HCT116 (cell line): ENCODE results near the gene RGS9BP.

Experiments
- CEBPB ChIP-seq: IDR thresholded peaks from 2 replicates; pipeline ENCODE4 v1.6.1; 2012; ENCODE audit warnings: low read depth
- EGR1 ChIP-seq: IDR thresholded peaks from 2 replicates; pipeline ENCODE4 v1.6.1; 2012; ENCODE audit warnings: low read depth
- EZH2 ChIP-seq: fragments of 200-600 bp; sonication (generic); IDR thresholded peaks from 2 replicates; pipeline ENCODE4 v1.6.1; 2017; ENCODE audit warnings: antibody characterized with exemption, mixed run types
- EZH2phosphoT487 ChIP-seq: fragments of 200-600 bp; IDR thresholded peaks from 2 replicates; pipeline ENCODE4 v1.6.1; 2018; ENCODE audit warnings: antibody characterized with exemption, borderline replicate concordance
- JUND ChIP-seq: IDR thresholded peaks from 2 replicates; pipeline ENCODE4 v1.6.1; 2012
- POLR2A ChIP-seq: IDR thresholded peaks from 2 replicates; pipeline ENCODE4 v1.7.0; 2011; ENCODE audit warnings: borderline replicate concordance; ENCODE audit not compliant: insufficient read depth, insufficient read length; ENCODE audit errors: extremely low read depth
- POLR2AphosphoS5 ChIP-seq: IDR thresholded peaks from 2 replicates; pipeline ENCODE4 v1.6.1; 2011; ENCODE audit warnings: mild to moderate bottlenecking, low read depth, low read length, moderate library complexity
- SIN3A ChIP-seq: IDR thresholded peaks from 2 replicates; pipeline ENCODE4 v1.6.1; 2012; ENCODE audit warnings: low read depth
- TCF7L2 ChIP-seq: IDR thresholded peaks from 2 replicates; pipeline ENCODE4 v1.7.0; 2011; ENCODE audit warnings: borderline replicate concordance, inconsistent platforms; ENCODE audit not compliant: insufficient read depth, insufficient read length; ENCODE audit errors: extremely low read depth
- YY1 ChIP-seq: IDR thresholded peaks from 2 replicates; pipeline ENCODE4 v1.6.1; 2011; ENCODE audit warnings: low read length, low read depth, moderate library complexity, mild to moderate bottlenecking; ENCODE audit not compliant: insufficient replicate concordance; ENCODE audit errors: extremely low read depth
- TF ChIP-seq, protein P1 (sequence below), 3 experiments: fragments of 200-600 bp in 1 of 3; sonication (generic) in 1 of 3; IDR thresholded peaks in 2 of 3; conservative IDR thresholded peaks in 1 of 3; 2 replicates each; pipeline ENCODE4 v1.5.1; 2012 to 2017; ENCODE audit warnings: low read depth in 2 of 3, low read length in 2 of 3, antibody characterized with exemption in 1 of 3, borderline replicate concordance in 1 of 3, control low read depth in 1 of 3, mild to moderate bottlenecking in 1 of 3, mixed read lengths in 1 of 3, mixed run types in 1 of 3, moderate library complexity in 1 of 3; ENCODE audit not compliant: insufficient read depth in 1 of 3
- TF ChIP-seq, protein P2 (sequence below): IDR thresholded peaks from 2 replicates; pipeline ENCODE4 v1.6.1; 2012; ENCODE audit warnings: low read depth

GRCh38 chr19:32638625-32639024 lies 37.0 kb upstream of the RGS9BP start:
- TF ChIP-seq, protein P1, sequence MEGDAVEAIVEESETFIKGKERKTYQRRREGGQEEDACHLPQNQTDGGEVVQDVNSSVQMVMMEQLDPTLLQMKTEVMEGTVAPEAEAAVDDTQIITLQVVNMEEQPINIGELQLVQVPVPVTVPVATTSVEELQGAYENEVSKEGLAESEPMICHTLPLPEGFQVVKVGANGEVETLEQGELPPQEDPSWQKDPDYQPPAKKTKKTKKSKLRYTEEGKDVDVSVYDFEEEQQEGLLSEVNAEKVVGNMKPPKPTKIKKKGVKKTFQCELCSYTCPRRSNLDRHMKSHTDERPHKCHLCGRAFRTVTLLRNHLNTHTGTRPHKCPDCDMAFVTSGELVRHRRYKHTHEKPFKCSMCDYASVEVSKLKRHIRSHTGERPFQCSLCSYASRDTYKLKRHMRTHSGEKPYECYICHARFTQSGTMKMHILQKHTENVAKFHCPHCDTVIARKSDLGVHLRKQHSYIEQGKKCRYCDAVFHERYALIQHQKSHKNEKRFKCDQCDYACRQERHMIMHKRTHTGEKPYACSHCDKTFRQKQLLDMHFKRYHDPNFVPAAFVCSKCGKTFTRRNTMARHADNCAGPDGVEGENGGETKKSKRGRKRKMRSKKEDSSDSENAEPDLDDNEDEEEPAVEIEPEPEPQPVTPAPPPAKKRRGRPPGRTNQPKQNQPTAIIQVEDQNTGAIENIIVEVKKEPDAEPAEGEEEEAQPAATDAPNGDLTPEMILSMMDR (IDR thresholded peaks at IDR 0.05 in 2 of 3, conservative IDR thresholded peaks at IDR 0.05 in 1 of 3; ENCODE audit: borderline replicate concordance in 1 of 3, insufficient read depth in 1 of 3, low read depth in 2 of 3, low read length in 2 of 3), result no peak
- TF ChIP-seq CEBPB, result no peak
- TF ChIP-seq POLR2A, result no peak
- no peak for TF ChIP-seq EZH2
- TF ChIP-seq POLR2AphosphoS5, result no peak
- no peak for TF ChIP-seq YY1
- TF ChIP-seq, protein P2, sequence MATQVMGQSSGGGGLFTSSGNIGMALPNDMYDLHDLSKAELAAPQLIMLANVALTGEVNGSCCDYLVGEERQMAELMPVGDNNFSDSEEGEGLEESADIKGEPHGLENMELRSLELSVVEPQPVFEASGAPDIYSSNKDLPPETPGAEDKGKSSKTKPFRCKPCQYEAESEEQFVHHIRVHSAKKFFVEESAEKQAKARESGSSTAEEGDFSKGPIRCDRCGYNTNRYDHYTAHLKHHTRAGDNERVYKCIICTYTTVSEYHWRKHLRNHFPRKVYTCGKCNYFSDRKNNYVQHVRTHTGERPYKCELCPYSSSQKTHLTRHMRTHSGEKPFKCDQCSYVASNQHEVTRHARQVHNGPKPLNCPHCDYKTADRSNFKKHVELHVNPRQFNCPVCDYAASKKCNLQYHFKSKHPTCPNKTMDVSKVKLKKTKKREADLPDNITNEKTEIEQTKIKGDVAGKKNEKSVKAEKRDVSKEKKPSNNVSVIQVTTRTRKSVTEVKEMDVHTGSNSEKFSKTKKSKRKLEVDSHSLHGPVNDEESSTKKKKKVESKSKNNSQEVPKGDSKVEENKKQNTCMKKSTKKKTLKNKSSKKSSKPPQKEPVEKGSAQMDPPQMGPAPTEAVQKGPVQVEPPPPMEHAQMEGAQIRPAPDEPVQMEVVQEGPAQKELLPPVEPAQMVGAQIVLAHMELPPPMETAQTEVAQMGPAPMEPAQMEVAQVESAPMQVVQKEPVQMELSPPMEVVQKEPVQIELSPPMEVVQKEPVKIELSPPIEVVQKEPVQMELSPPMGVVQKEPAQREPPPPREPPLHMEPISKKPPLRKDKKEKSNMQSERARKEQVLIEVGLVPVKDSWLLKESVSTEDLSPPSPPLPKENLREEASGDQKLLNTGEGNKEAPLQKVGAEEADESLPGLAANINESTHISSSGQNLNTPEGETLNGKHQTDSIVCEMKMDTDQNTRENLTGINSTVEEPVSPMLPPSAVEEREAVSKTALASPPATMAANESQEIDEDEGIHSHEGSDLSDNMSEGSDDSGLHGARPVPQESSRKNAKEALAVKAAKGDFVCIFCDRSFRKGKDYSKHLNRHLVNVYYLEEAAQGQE, result no peak
- TF ChIP-seq EGR1, result no peak
- no peak for TF ChIP-seq SIN3A
- no peak for TF ChIP-seq JUND
- TF ChIP-seq EZH2phosphoT487, result no peak
- TF ChIP-seq TCF7L2, result no peak
